GM23338 (cell line): ENCODE results near the gene GALNT14. TPM values are rescaled to one million over a fixed set of nuclear protein-coding genes. Genes with fewer than 3 reads are reported as not detected.

ENCODE experiments used
- ATAC-seq: fragments of 200-7000 bp; cut with Tn5 transposase; 3 replicates; pipeline ENCODE4 v1.9.1; 2020
- DNase-seq: peaks from one replicate; pipeline ENCODE4 v3.0.0-alpha.2; 2015; ENCODE audit warnings: low spot score
- H2AFZ ChIP-seq: fragments of 200-600 bp; sonication (generic); 2 replicates; pipeline ENCODE4 v1.8.0; 2016; ENCODE audit warnings: antibody characterized with exemption, mild to moderate bottlenecking, moderate library complexity
- H3F3A ChIP-seq: fragments of 200-600 bp; sonication (generic); replicated peaks from 2 replicates; pipeline ENCODE4 v1.8.0; 2017; ENCODE audit warnings: antibody characterized with exemption, mixed run types, low read depth
- H3K27ac ChIP-seq: fragments of 200-600 bp; sonication (generic); 2 replicates; pipeline ENCODE4 v1.6.1; 2016; ENCODE audit warnings: low read depth
- H3K27me3 ChIP-seq: fragments of 200-600 bp; sonication (generic); 2 replicates; pipeline ENCODE4 v1.8.0; 2016; ENCODE audit warnings: mild to moderate bottlenecking, mixed run types, moderate library complexity; ENCODE audit not compliant: insufficient read depth
- H3K36me3 ChIP-seq: fragments of 200-600 bp; sonication (generic); 2 replicates; pipeline ENCODE4 v1.8.0; 2016; ENCODE audit warnings: mild to moderate bottlenecking; ENCODE audit not compliant: insufficient read depth
- H3K4me1 ChIP-seq: fragments of 200-600 bp; sonication (generic); 2 replicates; pipeline ENCODE4 v1.8.0; 2016; ENCODE audit warnings: mild to moderate bottlenecking, moderate library complexity; ENCODE audit not compliant: insufficient read depth
- H3K4me2 ChIP-seq: fragments of 200-600 bp; sonication (generic); 2 replicates; pipeline ENCODE4 v1.7.1; 2017; ENCODE audit warnings: mixed run types
- H3K4me3 ChIP-seq: fragments of 200-600 bp; sonication (generic); 2 replicates; pipeline ENCODE4 v1.6.1; 2016; ENCODE audit warnings: mixed run types
- H3K79me2 ChIP-seq: fragments of 200-600 bp; sonication (generic); replicated peaks from 2 replicates; pipeline ENCODE4 v1.8.0; 2017; ENCODE audit warnings: mild to moderate bottlenecking; ENCODE audit not compliant: insufficient read depth
- H3K9me2 ChIP-seq: fragments of 200-600 bp; sonication (generic); 2 replicates; pipeline ENCODE4 v1.8.0; 2017; ENCODE audit not compliant: insufficient read depth
- H4K20me1 ChIP-seq: fragments of 200-600 bp; sonication (generic); replicated peaks from 2 replicates; pipeline ENCODE4 v1.8.0; 2017; ENCODE audit warnings: mild to moderate bottlenecking; ENCODE audit not compliant: insufficient read depth
- H3K27ac Mint-ChIP-seq: 2 replicates; pipeline ENCODE4 v1.8.0; 2020; ENCODE audit warnings: inconsistent platforms, mild to moderate bottlenecking, moderate library complexity, mixed read lengths
- H3K27me3 Mint-ChIP-seq: 3 replicates; pipeline ENCODE4 v1.8.0; 2022; ENCODE audit warnings: low read depth, mild to moderate bottlenecking, moderate library complexity, mixed read lengths, inconsistent platforms; ENCODE audit not compliant: insufficient read depth, poor library complexity
- H3K36me3 Mint-ChIP-seq: 3 replicates; pipeline ENCODE4 v1.8.0; 2021; ENCODE audit warnings: low read depth, mild to moderate bottlenecking, inconsistent platforms, moderate library complexity, mixed read lengths
- H3K4me1 Mint-ChIP-seq: 3 replicates; pipeline ENCODE4 v1.8.0; 2020; ENCODE audit warnings: mild to moderate bottlenecking, inconsistent platforms, mixed read lengths
- H3K4me3 Mint-ChIP-seq: 3 replicates; pipeline ENCODE4 v1.8.0; 2021; ENCODE audit warnings: moderate library complexity, mild to moderate bottlenecking, inconsistent platforms, mixed read lengths
- H3K9me3 Mint-ChIP-seq: 3 replicates; pipeline ENCODE4 v1.8.0; 2020; ENCODE audit warnings: moderate library complexity, mild to moderate bottlenecking, inconsistent platforms, mixed read lengths
- CREB1 ChIP-seq: fragments of 250-450 bp; sonication (Bioruptor Pico); IDR thresholded peaks from 2 replicates; pipeline ENCODE4 v1.5.0; 2020; ENCODE audit warnings: low read depth, mild to moderate bottlenecking, moderate library complexity
- CTCF ChIP-seq, 2 experiments: fragments of 200-600 bp in 1 of 2; sonication (generic) in 1 of 2; conservative IDR thresholded peaks; 2 replicates each; pipeline versions ENCODE4 v1.5.1 to v1.6.1; 2016 to 2017; ENCODE audit warnings: antibody characterized with exemption in 2 of 2, low read depth in 2 of 2, mild to moderate bottlenecking in 2 of 2, moderate library complexity in 1 of 2
- ETS1 ChIP-seq: IDR thresholded peaks from 2 replicates; pipeline ENCODE4 v1.6.1; 2016; ENCODE audit warnings: antibody characterized with exemption
- EZH2 ChIP-seq: fragments of 200-600 bp; sonication (generic); IDR thresholded peaks from one replicate; pipeline ENCODE4 v1.8.0; 2017; ENCODE audit warnings: antibody characterized with exemption, mild to moderate bottlenecking, low read depth; ENCODE audit not compliant: unreplicated experiment
- EZH2phosphoT487 ChIP-seq: fragments of 200-600 bp; sonication (generic); IDR thresholded peaks from one replicate; pipeline ENCODE4 v1.8.1; 2018; ENCODE audit warnings: antibody characterized with exemption; ENCODE audit not compliant: unreplicated experiment
- JUNB ChIP-seq: IDR thresholded peaks from one replicate; pipeline ENCODE4 v1.6.1; 2016; ENCODE audit warnings: antibody characterized with exemption; ENCODE audit not compliant: unreplicated experiment
- NANOG ChIP-seq: IDR thresholded peaks from 2 replicates; pipeline ENCODE4 v1.6.1; 2016; ENCODE audit warnings: antibody characterized with exemption, borderline replicate concordance
- POLR2AphosphoS5 ChIP-seq: IDR thresholded peaks from 2 replicates; pipeline ENCODE4 v1.6.1; 2016; ENCODE audit warnings: antibody characterized with exemption, low read depth
- REST ChIP-seq: IDR thresholded peaks from one replicate; pipeline ENCODE4 v1.6.1; 2018; ENCODE audit warnings: antibody characterized with exemption; ENCODE audit not compliant: unreplicated experiment
- STAT1 ChIP-seq: IDR thresholded peaks from one replicate; pipeline ENCODE4 v1.6.1; 2016; ENCODE audit warnings: antibody characterized with exemption; ENCODE audit not compliant: unreplicated experiment
- ZNF114 ChIP-seq: fragments of 250-450 bp; sonication (Bioruptor Pico); IDR thresholded peaks from 2 replicates; pipeline ENCODE4 v1.5.0; 2020; ENCODE audit warnings: mild to moderate bottlenecking, moderate library complexity
- ZNF331 ChIP-seq: fragments of 250-450 bp; sonication (Bioruptor Pico); IDR thresholded peaks from 2 replicates; pipeline ENCODE4 v1.5.0; 2020; ENCODE audit warnings: low read depth, mild to moderate bottlenecking, moderate library complexity
- ZNF462 ChIP-seq: fragments of 250-450 bp; sonication (Bioruptor Pico); IDR thresholded peaks from 2 replicates; pipeline ENCODE4 v1.5.0; 2020; ENCODE audit warnings: mild to moderate bottlenecking, moderate library complexity
- polyA plus RNA-seq: library from polyadenylated mRNA; unstranded; fragments of >200 nt; fragmentation: Nextera tagmentation; extraction: Ambion mirVana; gene quantifications from 2 replicates; pipeline ENCODE4 v1.2.1, GENCODE V29; 2016
- total RNA-seq: library from RNA; depleted of rRNA; stranded (reverse); fragments of >200 nt; shearing (Covaris generic); gene quantifications from 2 replicates; pipeline ENCODE4 v1.2.3, GENCODE V29; 2014

The GALNT14 gene
- total and polyA plus RNA-seq, 2 experiments from 2014 or later: 5.4 to 7.7 TPM

- H3K4me1 Mint-ChIP-seq: peaks cover 7% of the 10 kb centered on the region
- no peak overlapping the region; the same call in 1 of the 2 replicates for H3K27ac Mint-ChIP-seq
- Histone ChIP-seq H3K4me3 (no peak overlapping the region), H3K36me3 (no peaks in the 10 kb centered on the region), H2AFZ (no peak overlapping the region), H3K27me3 (no peaks in the 10 kb centered on the region), H3K4me2 (no peak overlapping the region), H3K4me1 (no peaks in the 10 kb centered on the region), H3K27ac (no peak overlapping the region), H3K79me2 (no peaks in the 10 kb centered on the region), H3F3A (no peaks in the 10 kb centered on the region), H3K9me2 (no peaks in the 10 kb centered on the region), H4K20me1 (no peaks in the 10 kb centered on the region)
- DNase-seq (peak; percentile 11), ATAC-seq (peak; percentile 53; the same call in 2 of the 3 replicates)
- no peak overlapping the region for H3K4me3 Mint-ChIP-seq
- H3K27me3 Mint-ChIP-seq: peaks cover 4% of the 10 kb centered on the region
- no peaks in the 10 kb centered on the region for H3K9me3 Mint-ChIP-seq
- TF ChIP-seq ZNF114 (CRISPR knock-in tag) (no peak), EZH2 (no peak), REST (no peak), ZNF462 (CRISPR knock-in tag) (no peak), ZNF331 (no peak), NANOG (no peak), POLR2AphosphoS5 (no peak), JUNB (no peak), STAT1 (no peak), ETS1 (no peak), CTCF (conservative IDR thresholded peaks at IDR 0.05; ENCODE audit: low read depth in 2 of 2) (no peak), CREB1 (no peak), EZH2phosphoT487 (no peak)
- H3K36me3 Mint-ChIP-seq: no peaks in the 10 kb centered on the region
Measured at GRCh38 chr2:30958918-30959265, 179.3 kb downstream of the GALNT14 start.
